HG03571 (cell line): Measurements from ENCODE around the gene CLTB.

Experiments
- ATAC-seq: cut with Tn5 transposase; IDR thresholded peaks from one replicate; pipeline ENCODE4 v1.9.1; 2021; ENCODE audit not compliant: unreplicated experiment

CLTB gene

DNA sequence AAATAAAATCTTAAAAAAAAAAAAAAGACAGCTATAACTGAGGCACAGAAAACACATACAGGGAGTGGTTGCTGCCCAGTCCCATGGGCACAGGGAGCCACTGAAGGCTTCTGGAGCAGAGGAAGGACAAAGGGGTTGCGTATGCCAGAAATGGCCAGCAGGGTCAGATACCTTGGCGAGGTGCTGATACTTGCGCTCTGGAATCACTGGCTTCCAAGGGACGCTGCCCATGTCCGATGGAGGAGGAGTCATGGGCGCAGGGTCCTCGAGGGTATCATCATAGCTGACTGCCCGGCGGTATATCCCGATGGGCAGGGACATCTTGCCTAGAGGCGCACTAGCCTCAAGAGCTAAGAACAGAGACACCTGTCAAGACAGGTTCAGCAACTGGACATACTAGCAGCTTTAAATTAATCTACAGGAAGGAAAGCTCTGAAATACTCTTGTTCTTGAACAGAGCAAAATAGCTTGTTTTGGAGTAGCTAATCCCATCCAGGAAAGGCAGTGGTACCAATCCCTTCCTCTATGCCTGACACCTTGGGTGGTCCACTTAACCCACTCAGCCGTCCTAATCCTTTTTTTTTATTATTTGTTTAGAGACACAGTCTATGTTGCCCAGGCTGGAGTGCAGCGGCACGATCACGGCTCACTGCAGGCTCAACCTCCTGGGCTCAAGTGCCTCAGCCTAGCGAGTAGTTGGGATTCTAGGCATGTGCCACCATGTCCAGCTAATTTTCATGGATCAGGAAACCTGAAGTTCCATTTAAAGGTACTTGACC lies 60.8 kb downstream of the CLTB start:
- ATAC-seq, result no peak

DNA sequence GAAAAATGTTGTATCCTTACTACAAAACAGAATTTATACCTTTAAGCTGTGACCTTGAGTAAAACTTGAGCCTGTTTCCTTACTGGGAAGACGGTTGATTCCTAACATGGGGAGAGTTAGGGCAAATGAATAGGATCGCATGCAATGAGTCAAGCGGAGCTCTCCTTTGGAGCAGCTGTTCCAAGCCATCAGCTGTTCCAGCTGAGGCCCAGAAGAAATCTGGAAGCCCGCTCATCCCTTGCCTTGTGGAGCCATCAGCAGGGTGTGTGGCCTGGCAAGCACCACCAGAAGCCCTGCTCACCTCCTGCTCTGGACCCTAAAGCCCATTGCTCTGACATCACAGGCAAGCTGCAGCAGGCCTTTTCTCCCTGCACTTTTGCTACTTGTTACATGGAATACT lies 62.8 kb downstream of the CLTB start:
- no peak for ATAC-seq

DNA sequence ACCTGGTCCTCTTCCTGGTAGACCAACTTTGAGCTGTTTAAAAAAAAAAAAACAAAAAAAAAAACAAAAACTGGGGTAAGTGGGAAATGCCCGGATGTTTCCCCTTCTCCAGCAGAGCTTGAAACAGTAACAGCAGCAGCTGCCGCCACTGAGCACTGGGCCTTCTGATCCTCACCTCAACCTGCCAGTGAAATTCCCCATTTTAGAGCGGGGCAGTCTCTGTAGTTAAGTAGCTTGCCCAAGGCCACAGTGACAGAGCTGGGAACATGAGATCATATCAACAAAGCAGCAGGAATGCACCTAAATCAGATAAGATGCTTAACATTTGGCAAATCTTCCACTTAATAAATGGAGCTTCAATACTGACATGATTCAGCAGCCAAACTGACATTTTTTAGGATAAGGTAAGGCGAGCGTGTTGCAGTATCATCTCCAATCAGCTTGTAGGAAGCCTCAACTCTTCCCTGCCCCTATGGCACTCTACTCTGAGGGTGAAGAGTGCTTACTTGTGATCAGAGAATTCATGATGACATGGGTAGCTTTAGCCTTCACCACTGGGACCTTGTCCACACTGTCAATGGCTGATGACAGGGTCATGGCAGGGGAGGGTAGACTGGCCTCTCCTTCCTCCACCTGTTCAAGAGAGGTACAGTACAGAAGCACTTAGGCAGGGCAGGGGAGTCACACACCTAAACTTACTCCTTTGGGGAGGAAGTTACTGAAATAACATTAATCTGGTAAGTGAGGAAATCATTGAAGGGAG lies 64.0 kb downstream of the CLTB start:
- ATAC-seq, result no peak

DNA sequence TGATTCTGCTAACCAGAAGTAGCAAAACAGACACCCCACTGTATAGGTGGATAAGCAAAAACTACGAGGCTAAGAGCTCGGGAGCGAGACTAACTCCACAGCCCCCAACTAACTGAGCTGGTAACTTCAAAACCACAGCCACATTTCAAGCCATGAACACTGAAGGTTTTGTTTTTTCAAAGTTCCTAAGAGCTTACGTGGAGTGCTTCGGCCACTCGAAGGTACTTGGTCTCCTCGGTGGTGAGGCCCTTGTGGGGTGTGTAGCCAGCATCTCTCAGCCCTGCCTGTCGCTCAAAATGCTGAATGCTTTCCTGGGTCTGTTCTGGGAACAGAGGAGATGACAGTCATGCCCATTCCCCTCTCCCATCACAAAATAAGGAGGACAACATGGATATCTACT lies 65.9 kb downstream of the CLTB start:
- no peak for ATAC-seq

DNA sequence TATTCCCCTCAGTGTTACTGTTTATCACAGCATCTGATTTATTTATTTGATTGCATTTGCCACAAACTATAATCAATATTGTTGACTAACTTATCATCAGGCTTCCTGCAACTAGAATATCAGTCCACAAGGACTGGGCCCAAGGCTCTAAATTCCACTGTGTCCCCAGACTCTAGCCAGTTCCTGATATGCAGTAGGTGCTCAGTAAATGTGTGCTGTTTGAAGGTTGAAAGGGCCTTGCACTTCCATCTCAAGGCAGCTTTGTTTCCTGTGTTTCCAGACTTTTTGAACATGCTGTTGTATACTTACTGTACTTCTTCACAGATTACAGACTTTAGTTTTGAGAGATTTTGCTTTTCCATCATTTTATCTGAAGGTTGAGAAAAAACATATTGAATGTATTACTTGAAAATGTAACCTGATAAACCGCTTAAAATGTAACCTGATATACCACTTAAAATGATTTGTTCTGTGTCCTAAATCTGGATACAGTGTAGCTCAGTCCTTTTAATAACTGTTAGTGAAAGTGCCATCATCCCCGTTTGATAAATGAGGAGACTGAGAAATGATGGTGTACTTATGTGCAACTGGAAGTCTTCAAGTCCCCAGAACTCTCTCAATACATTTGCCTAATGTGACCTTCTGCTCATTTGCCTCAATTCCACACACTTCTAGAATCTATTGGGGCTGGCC lies 73.4 kb downstream of the CLTB start:
- ATAC-seq, result no peak
